HFF-Myc (cell line): Measurements from ENCODE around the gene GALNT2.

Experiments used
- DNase-seq: peaks from one replicate; pipeline ENCODE4 v3.0.0-alpha.2; 2011; ENCODE audit warnings: low read depth; ENCODE audit errors: extremely low read depth
- H3K4me3 ChIP-seq: replicated peaks from 2 replicates; pipeline ENCODE4 v1.5.1; 2011; ENCODE audit warnings: low read depth, mild to moderate bottlenecking, control low read depth, low read length
- CTCF ChIP-seq: IDR thresholded peaks from 2 replicates; pipeline ENCODE4 v1.5.1; 2012; ENCODE audit warnings: mild to moderate bottlenecking, low read depth, low read length, control low read depth; ENCODE audit errors: missing control alignments

GALNT2 gene

GRCh38 chr1:230208619-230209261 lies 141.7 kb downstream of the GALNT2 start:
- DNase-seq, result no peak
- no peak for TF ChIP-seq CTCF
- no peak overlapping the region for H3K4me3 ChIP-seq

DNA sequence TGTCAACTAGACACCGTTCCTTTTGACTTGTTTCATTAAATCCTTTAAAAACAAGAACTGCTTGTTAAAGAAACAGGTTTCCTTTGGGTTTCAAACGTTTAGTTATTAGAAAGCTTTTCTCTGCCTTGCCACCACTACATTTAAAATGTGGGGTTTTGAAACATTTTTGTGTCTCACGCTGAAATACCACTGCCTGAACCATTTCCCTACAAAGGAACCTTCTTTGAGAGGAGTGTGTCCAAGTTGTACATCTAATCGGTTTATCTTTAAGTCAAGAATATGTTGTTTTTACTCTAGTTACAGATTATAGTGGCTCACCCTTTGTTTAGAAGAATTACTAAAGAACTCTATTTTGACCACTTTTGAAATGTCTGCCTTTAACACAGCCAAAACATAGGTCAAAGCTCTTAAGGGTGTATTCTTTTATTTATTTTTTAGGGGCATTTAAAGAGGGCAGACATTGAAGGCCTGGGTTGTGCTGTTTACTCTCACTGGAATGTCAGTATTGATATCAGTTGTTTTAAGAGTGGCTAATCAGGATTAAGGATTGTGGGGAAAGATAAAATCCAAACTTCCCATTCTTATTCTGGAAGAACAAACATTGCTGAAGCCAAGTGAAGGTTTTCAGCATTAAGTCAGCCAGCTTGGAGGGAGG lies 143.4 kb downstream of the GALNT2 start:
- no peak for TF ChIP-seq CTCF
- DNase-seq, result no peak
- H3K4me3 ChIP-seq, result no peak overlapping the region

- no peak overlapping the region for H3K4me3 ChIP-seq
- no peak for DNase-seq
These were observed 143.9 kb downstream of the GALNT2 start for GRCh38 chr1:230210981-230211336.

GRCh38 chr1:230211436-230212145 lies 144.6 kb downstream of the GALNT2 start:
- DNase-seq, result no peak
- TF ChIP-seq CTCF, result no peak
- H3K4me3 ChIP-seq, result no peak overlapping the region

More at GRCh38 chr1:230210981-230211336, 143.9 kb downstream of the GALNT2 start:
- TF ChIP-seq CTCF, result no peak

GRCh38 chr1:230212405-230212936 lies 145.4 kb downstream of the GALNT2 start:
- TF ChIP-seq CTCF, result no peak
- no peak for DNase-seq
- no peak overlapping the region for H3K4me3 ChIP-seq

GRCh38 chr1:230215031-230215430 lies 148.0 kb downstream of the GALNT2 start:
- TF ChIP-seq CTCF, result no peak
- no peak for DNase-seq
- no peak overlapping the region for H3K4me3 ChIP-seq
